ENCODE data around the gene RFTN1. TPM values are rescaled to one million over a fixed set of nuclear protein-coding genes. Genes with fewer than 3 reads are reported as not detected.

Gene RFTN1
- total and polyA plus RNA-seq, 2 of the 8 experiments (the other 6 are each of a cell fraction or from before 2014, with no cell fraction given) = 4.6 to 6.7 TPM

Other genes starting within 250 kb of the RFTN1 start
- gene DPH3, start 248.8 kb downstream of the RFTN1 start, total RNA-seq (2021; fragmentation: NEBNext Ultra II Directional; extraction: Animal tissue kit (Norgen Biotek cat#: 25700)) = 33.0 and 40.1 TPM in 2 replicates
- gene DPH3, start 248.8 kb downstream of the RFTN1 start, polyA plus RNA-seq (2011; rRNA removed) = 5.8 and 9.8 TPM in 2 replicates
- gene OXNAD1, start 248.5 kb downstream of the RFTN1 start, total RNA-seq (2021; fragmentation: NEBNext Ultra II Directional; extraction: Animal tissue kit (Norgen Biotek cat#: 25700)) = 24.8 and 25.2 TPM in 2 replicates
- gene OXNAD1, start 248.5 kb downstream of the RFTN1 start, polyA plus RNA-seq (2011; rRNA removed) = 14.6 and 14.9 TPM in 2 replicates
- gene DAZL, start 91.7 kb upstream of the RFTN1 start, total RNA-seq (2021; fragmentation: NEBNext Ultra II Directional; extraction: Animal tissue kit (Norgen Biotek cat#: 25700)) = 2.3 and 3.4 TPM in 2 replicates
- 1.7 and 5.9 TPM in 2 replicates for gene DAZL, start 91.7 kb upstream of the RFTN1 start, polyA plus RNA-seq (2011; rRNA removed)

All from H1 (cell line).